ENCODE data around the gene CRYBA1. TPM values are rescaled to one million over a fixed set of nuclear protein-coding genes. Genes with fewer than 3 reads are reported as not detected.
"Not testable (repeated sequence)": the region's sequence is repeated elsewhere in the genome, so short reads cannot be mapped to it uniquely, and the experiment has no call there.

The CRYBA1 gene
- total RNA-seq, 4 donors from 2014 or later = not detected

- Histone ChIP-seq H3K27ac (no peak overlapping the region), H3K4me3 (no peak overlapping the region), H3K9me3 (no peaks in the 10 kb centered on the region), H3K36me3 (no peaks in the 10 kb centered on the region), H3K27me3 (no peaks in the 10 kb centered on the region), H3K4me1 (peaks cover 0 to 10% (median 3%) of the 10 kb centered on the region in 3 donors)
- TF ChIP-seq POLR2A (IDR thresholded peaks at IDR 0.05) (no peak), POLR2AphosphoS5 (IDR thresholded peaks at IDR 0.05) (peak; percentile 40), EP300 (IDR thresholded peaks at IDR 0.05) (no peak)
- TF ChIP-seq, protein P1, sequence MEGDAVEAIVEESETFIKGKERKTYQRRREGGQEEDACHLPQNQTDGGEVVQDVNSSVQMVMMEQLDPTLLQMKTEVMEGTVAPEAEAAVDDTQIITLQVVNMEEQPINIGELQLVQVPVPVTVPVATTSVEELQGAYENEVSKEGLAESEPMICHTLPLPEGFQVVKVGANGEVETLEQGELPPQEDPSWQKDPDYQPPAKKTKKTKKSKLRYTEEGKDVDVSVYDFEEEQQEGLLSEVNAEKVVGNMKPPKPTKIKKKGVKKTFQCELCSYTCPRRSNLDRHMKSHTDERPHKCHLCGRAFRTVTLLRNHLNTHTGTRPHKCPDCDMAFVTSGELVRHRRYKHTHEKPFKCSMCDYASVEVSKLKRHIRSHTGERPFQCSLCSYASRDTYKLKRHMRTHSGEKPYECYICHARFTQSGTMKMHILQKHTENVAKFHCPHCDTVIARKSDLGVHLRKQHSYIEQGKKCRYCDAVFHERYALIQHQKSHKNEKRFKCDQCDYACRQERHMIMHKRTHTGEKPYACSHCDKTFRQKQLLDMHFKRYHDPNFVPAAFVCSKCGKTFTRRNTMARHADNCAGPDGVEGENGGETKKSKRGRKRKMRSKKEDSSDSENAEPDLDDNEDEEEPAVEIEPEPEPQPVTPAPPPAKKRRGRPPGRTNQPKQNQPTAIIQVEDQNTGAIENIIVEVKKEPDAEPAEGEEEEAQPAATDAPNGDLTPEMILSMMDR (IDR thresholded peaks at IDR 0.05) = peak; percentile 91 to 96 (median 94)
- peak; percentile 92 for ATAC-seq
- WGBS, 2 donors (ENCODE audit: low coverage in 1 of 2) = 7 to 15% methylated on average over 6 to 11 of the region's 14 CpGs
Measured at GRCh38 chr17:29219378-29220047, 27.1 kb upstream of the CRYBA1 start.

GRCh38 chr17:29221338-29221737 is 25.3 kb upstream of the CRYBA1 start:
- not testable (repeated sequence) for H3K9me3 ChIP-seq, H3K4me3 ChIP-seq, H3K27ac ChIP-seq, H3K4me1 ChIP-seq, H3K27me3 ChIP-seq, H3K36me3 ChIP-seq, ATAC-seq
- WGBS, 2 donors (ENCODE audit: low coverage in 1 of 2) = 93 to 94% methylated on average over 2 to 11 of the region's 11 CpGs

- Histone ChIP-seq H3K4me1 (no peaks in the 10 kb centered on the region), H3K27me3 (no peaks in the 10 kb centered on the region), H3K27ac (no peak overlapping the region), H3K9me3 (no peaks in the 10 kb centered on the region), H3K4me3 (no peak overlapping the region), H3K36me3 (no peaks in the 10 kb centered on the region)
- ATAC-seq = no peak
- TF ChIP-seq POLR2AphosphoS5 (IDR thresholded peaks at IDR 0.05) (no peak), POLR2A (IDR thresholded peaks at IDR 0.05) (no peak), EP300 (IDR thresholded peaks at IDR 0.05) (no peak)
- TF ChIP-seq, protein P1 (IDR thresholded peaks at IDR 0.05) = no peak
Measured at GRCh38 chr17:29225396-29225795, 21.3 kb upstream of the CRYBA1 start.

- Histone ChIP-seq H3K27me3 (no peaks in the 10 kb centered on the region), H3K9me3 (no peaks in the 10 kb centered on the region), H3K4me1 (no peaks in the 10 kb centered on the region), H3K36me3 (no peaks in the 10 kb centered on the region), H3K27ac (no peak overlapping the region), H3K4me3 (no peak overlapping the region)
- 83 to 91% methylated on average over 1 of the region's 1 CpG for WGBS, 2 donors (ENCODE audit: low coverage in 1 of 2)
- TF ChIP-seq POLR2AphosphoS5 (IDR thresholded peaks at IDR 0.05) (no peak), POLR2A (IDR thresholded peaks at IDR 0.05) (no peak), EP300 (IDR thresholded peaks at IDR 0.05) (no peak)
- TF ChIP-seq, protein P1 (IDR thresholded peaks at IDR 0.05) = no peak
- ATAC-seq = no peak
Measured at GRCh38 chr17:29233301-29233700, 13.4 kb upstream of the CRYBA1 start.

DNA sequence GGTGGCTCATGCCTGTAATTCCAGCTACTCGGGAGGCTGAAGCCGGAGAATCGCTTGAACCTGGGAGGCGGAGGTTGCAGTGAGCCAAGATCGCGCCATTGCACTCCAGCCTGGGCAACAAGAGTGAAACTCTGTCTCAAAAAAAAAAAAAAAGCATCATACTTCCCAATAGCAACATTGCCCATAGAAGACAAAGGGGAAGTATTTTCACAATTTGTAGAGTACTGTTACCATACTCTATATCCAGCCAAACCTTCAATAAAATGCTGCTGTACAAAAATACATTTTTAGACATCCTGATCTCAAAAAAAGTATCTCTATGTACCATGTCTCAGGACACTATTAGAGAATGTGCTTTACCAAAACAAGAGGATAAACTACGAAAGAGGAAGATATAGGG is 11.7 kb upstream of the CRYBA1 start:
- 77% methylated on average over 6 of the region's 7 CpGs; no CpG with 5 or more reads in 1 of the 2 donors for WGBS, 2 donors (ENCODE audit: low coverage in 1 of 2)
- ATAC-seq, H3K9me3 ChIP-seq, H3K4me3 ChIP-seq, H3K4me1 ChIP-seq, H3K27ac ChIP-seq, H3K27me3 ChIP-seq, H3K36me3 ChIP-seq: not testable (repeated sequence)

DNA sequence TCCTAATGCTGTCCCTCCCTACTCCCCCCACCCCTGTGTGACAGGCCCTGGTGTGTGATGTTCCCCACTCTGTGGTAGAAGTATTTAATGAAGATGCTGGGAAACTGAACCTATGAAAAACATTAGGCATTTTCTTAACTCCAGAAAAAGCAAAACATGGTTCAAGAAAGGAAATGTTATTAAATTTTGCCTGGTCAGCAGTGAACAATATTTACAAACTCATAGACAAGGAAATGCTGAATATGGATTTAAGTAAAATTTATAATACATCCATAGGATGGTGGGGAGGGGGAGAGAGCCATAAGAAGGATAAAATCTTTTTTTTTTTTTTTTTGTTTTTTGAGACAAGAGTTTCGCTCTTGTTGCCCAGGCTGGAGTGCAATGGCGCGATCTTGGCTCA is 10.8 kb upstream of the CRYBA1 start:
- no peak for ATAC-seq
- WGBS, 2 donors (ENCODE audit: low coverage in 1 of 2) = 92 to 100% methylated on average over 3 of the region's 3 CpGs
- H3K9me3 ChIP-seq = no peaks in the 10 kb centered on the region
- TF ChIP-seq POLR2AphosphoS5 (IDR thresholded peaks at IDR 0.05) = no peak
- TF ChIP-seq EP300 (IDR thresholded peaks at IDR 0.05) = no peak
- H3K4me3 ChIP-seq = no peak overlapping the region
- H3K27ac ChIP-seq = no peak overlapping the region
- peaks cover 0 to 5% (median 5%) of the 10 kb centered on the region in 3 donors for H3K4me1 ChIP-seq
- H3K36me3 ChIP-seq = no peaks in the 10 kb centered on the region
- H3K27me3 ChIP-seq = no peaks in the 10 kb centered on the region

Data from gastroesophageal sphincter (tissue), 4 donors.